HUES48 (cell line): ENCODE data around the gene HOXD12.
A peak's percentile ranks its signal among the peaks of the same experiment; 100 is the strongest.

Experiments used
- H3K27ac ChIP-seq: one replicate; pipeline ENCODE4 v1.7.0; 2013; ENCODE audit warnings: low read depth, low read length, inconsistent platforms
- H3K27me3 ChIP-seq: 2 replicates; pipeline ENCODE4 v1.6.1; 2013; ENCODE audit warnings: mild to moderate bottlenecking, low read length; ENCODE audit not compliant: control insufficient read depth, insufficient read depth
- H3K36me3 ChIP-seq: 2 replicates; pipeline ENCODE4 v1.6.1; 2013; ENCODE audit warnings: low read length; ENCODE audit not compliant: control insufficient read depth, insufficient read depth
- H3K4me1 ChIP-seq: 2 replicates; pipeline ENCODE4 v1.6.1; 2013; ENCODE audit warnings: mild to moderate bottlenecking, low read length; ENCODE audit not compliant: control insufficient read depth, insufficient read depth
- H3K4me3 ChIP-seq: 2 replicates; pipeline ENCODE4 v1.5.1; 2013; ENCODE audit warnings: mild to moderate bottlenecking, low read depth, low read length
- H3K9ac ChIP-seq: 2 replicates; pipeline ENCODE4 v1.6.1; 2013; ENCODE audit warnings: mild to moderate bottlenecking, low read depth, low read length, moderate library complexity
- H3K9me3 ChIP-seq: 2 replicates; pipeline ENCODE4 v1.6.1; 2013; ENCODE audit warnings: low read length; ENCODE audit not compliant: control insufficient read depth, insufficient read depth

HOXD12 gene

GRCh38 chr2:176095421-176095820, 4.2 kb upstream of the HOXD12 start:
- H3K4me3 ChIP-seq = no peak overlapping the region
- H3K9me3 ChIP-seq = no peaks in the 10 kb centered on the region
- no peak overlapping the region for H3K27ac ChIP-seq
- no peak overlapping the region for H3K9ac ChIP-seq
- peaks cover 99% of the 10 kb centered on the region for H3K27me3 ChIP-seq
- peaks cover 36% of the 10 kb centered on the region for H3K4me1 ChIP-seq
- H3K36me3 ChIP-seq = no peaks in the 10 kb centered on the region

DNA sequence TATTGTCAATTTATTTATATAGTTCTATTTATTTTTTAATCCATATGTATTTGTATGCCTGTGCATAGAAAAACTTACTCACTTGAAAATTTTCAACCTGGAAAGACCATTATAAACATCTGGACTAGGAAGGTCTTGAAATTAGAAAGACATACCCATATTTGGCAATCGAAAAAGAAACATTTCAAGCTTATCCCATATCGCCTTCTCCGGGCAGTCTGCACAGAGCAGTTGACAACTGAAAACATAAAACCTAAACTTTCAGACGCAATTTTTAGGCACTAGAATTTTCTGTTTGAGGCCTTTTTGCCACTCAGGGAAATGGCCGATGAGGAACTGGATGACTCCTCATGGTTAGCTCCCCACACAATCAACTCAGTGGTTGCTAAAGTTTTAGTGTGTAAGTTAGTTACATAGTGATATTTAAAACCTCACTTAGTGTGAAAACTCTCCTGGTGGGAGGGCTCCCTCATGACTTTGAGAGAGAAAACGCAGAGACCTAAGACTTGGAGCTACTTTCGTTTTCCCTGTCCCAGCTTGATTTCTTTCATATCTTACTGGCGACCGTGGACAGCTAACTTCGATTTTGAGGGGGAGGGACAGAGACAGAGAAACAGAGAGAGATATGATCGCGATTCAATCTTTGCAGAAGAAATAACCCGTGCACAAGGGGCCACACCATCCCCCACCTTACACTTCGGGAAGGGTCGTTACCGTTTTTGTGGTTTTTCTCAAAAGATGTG, 3.2 kb upstream of the HOXD12 start:
- peaks cover 99% of the 10 kb centered on the region for H3K27me3 ChIP-seq
- H3K9ac ChIP-seq = no peak overlapping the region
- peak overlapping the region; percentile 55 for H3K4me3 ChIP-seq
- H3K36me3 ChIP-seq = no peaks in the 10 kb centered on the region
- H3K27ac ChIP-seq = no peak overlapping the region
- H3K4me1 ChIP-seq = peaks cover 36% of the 10 kb centered on the region
- no peaks in the 10 kb centered on the region; the same call in 1 of the 2 replicates for H3K9me3 ChIP-seq

GRCh38 chr2:176096986-176097819, 2.4 kb upstream of the HOXD12 start:
- Histone ChIP-seq H3K36me3 (no peaks in the 10 kb centered on the region), H3K4me1 (peaks cover 33% of the 10 kb centered on the region), H3K27me3 (peaks cover 99% of the 10 kb centered on the region), H3K27ac (peak overlapping the region; percentile 56), H3K9me3 (no peaks in the 10 kb centered on the region; the same call in 1 of the 2 replicates), H3K9ac (no peak overlapping the region), H3K4me3 (peak overlapping the region; percentile 55)

DNA sequence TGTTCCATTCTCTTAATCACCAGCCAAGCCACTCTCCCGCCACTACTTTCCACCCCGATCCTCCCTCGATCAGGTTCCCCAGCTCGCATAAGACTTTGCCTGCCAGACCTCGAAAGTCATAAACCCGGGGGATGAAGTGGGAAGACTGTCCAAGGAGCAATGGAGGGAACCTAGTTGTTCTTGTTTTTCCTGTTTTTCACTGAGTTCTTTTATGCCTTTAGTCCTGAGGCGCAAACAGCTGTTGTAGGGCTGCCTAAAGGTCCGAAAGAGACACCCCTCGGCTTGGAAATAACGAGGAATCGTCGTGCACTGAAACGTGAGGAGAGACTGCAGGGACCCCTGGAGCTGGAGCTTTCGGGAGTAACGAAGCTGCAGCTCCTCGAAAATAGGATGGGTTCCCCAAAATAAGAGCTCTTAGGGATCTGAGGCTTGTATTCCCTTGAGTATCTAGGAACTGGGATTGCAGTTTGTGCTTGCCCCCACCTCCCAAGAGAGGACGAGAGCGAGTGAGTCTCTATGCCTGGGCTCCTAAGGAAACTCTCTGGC, 1.7 kb upstream of the HOXD12 start:
- Histone ChIP-seq H3K9ac (no peak overlapping the region), H3K9me3 (no peaks in the 10 kb centered on the region; the same call in 1 of the 2 replicates), H3K27me3 (peaks cover 100% of the 10 kb centered on the region), H3K36me3 (no peaks in the 10 kb centered on the region), H3K4me3 (peak overlapping the region; percentile 12), H3K27ac (no peak overlapping the region), H3K4me1 (peaks cover 33% of the 10 kb centered on the region)

- no peak overlapping the region for H3K9ac ChIP-seq
- peaks cover 28% of the 10 kb centered on the region for H3K4me1 ChIP-seq
- H3K27ac ChIP-seq = no peak overlapping the region
- H3K36me3 ChIP-seq = no peaks in the 10 kb centered on the region
- H3K9me3 ChIP-seq = no peaks in the 10 kb centered on the region; the same call in 1 of the 2 replicates
- peak overlapping the region; percentile 39; the same call in 1 of the 2 replicates for H3K4me3 ChIP-seq
- H3K27me3 ChIP-seq = peaks cover 100% of the 10 kb centered on the region
These were observed 1.0 kb upstream of the HOXD12 start for GRCh38 chr2:176098366-176099158.

GRCh38 chr2:176099159-176099727, 352 bp upstream of the HOXD12 start:
- H3K27ac ChIP-seq = no peak overlapping the region
- H3K4me3 ChIP-seq = no peak overlapping the region
- H3K4me1 ChIP-seq = peaks cover 32% of the 10 kb centered on the region
- no peaks in the 10 kb centered on the region; the same call in 1 of the 2 replicates for H3K9me3 ChIP-seq
- peaks cover 100% of the 10 kb centered on the region for H3K27me3 ChIP-seq
- H3K9ac ChIP-seq = no peak overlapping the region
- H3K36me3 ChIP-seq = no peaks in the 10 kb centered on the region

- peaks cover 100% of the 10 kb centered on the region for H3K27me3 ChIP-seq
These were observed 1.0 kb downstream of the HOXD12 start for GRCh38 chr2:176100547-176101140.

GRCh38 chr2:176101216-176101830, 1.7 kb downstream of the HOXD12 start:
- H3K9me3 ChIP-seq = no peaks in the 10 kb centered on the region; the same call in 1 of the 2 replicates
- peaks cover 100% of the 10 kb centered on the region for H3K27me3 ChIP-seq
- no peak overlapping the region for H3K4me3 ChIP-seq
- H3K4me1 ChIP-seq = peaks cover 30% of the 10 kb centered on the region
- H3K9ac ChIP-seq = no peak overlapping the region
- H3K27ac ChIP-seq = no peak overlapping the region
- no peaks in the 10 kb centered on the region for H3K36me3 ChIP-seq

More at GRCh38 chr2:176100547-176101140, 1.0 kb downstream of the HOXD12 start:
- Histone ChIP-seq H3K36me3 (no peaks in the 10 kb centered on the region), H3K9me3 (no peaks in the 10 kb centered on the region; the same call in 1 of the 2 replicates), H3K27ac (no peak overlapping the region), H3K9ac (no peak overlapping the region), H3K4me3 (no peak overlapping the region), H3K4me1 (peaks cover 34% of the 10 kb centered on the region)

GRCh38 chr2:176101842-176102241, 2.2 kb downstream of the HOXD12 start:
- Histone ChIP-seq H3K36me3 (no peaks in the 10 kb centered on the region), H3K4me1 (peaks cover 24% of the 10 kb centered on the region), H3K27ac (no peak overlapping the region), H3K4me3 (no peak overlapping the region), H3K9ac (no peak overlapping the region), H3K9me3 (no peaks in the 10 kb centered on the region; the same call in 1 of the 2 replicates), H3K27me3 (peaks cover 100% of the 10 kb centered on the region)
